GM23338 (cell line): ENCODE measurements around the gene HRAS. TPM values are rescaled to one million over a fixed set of nuclear protein-coding genes. Genes with fewer than 3 reads are reported as not detected.

Experiments
- ATAC-seq: fragments of 200-7000 bp; cut with Tn5 transposase; 3 replicates; pipeline ENCODE4 v1.9.1; 2020
- DNase-seq: peaks from one replicate; pipeline ENCODE4 v3.0.0-alpha.2; 2015; ENCODE audit warnings: low spot score
- H2AFZ ChIP-seq: fragments of 200-600 bp; sonication (generic); 2 replicates; pipeline ENCODE4 v1.8.0; 2016; ENCODE audit warnings: antibody characterized with exemption, mild to moderate bottlenecking, moderate library complexity
- H3F3A ChIP-seq: fragments of 200-600 bp; sonication (generic); replicated peaks from 2 replicates; pipeline ENCODE4 v1.8.0; 2017; ENCODE audit warnings: antibody characterized with exemption, mixed run types, low read depth
- H3K27ac ChIP-seq: fragments of 200-600 bp; sonication (generic); 2 replicates; pipeline ENCODE4 v1.6.1; 2016; ENCODE audit warnings: low read depth
- H3K27me3 ChIP-seq: fragments of 200-600 bp; sonication (generic); 2 replicates; pipeline ENCODE4 v1.8.0; 2016; ENCODE audit warnings: mild to moderate bottlenecking, mixed run types, moderate library complexity; ENCODE audit not compliant: insufficient read depth
- H3K36me3 ChIP-seq: fragments of 200-600 bp; sonication (generic); 2 replicates; pipeline ENCODE4 v1.8.0; 2016; ENCODE audit warnings: mild to moderate bottlenecking; ENCODE audit not compliant: insufficient read depth
- H3K4me1 ChIP-seq: fragments of 200-600 bp; sonication (generic); 2 replicates; pipeline ENCODE4 v1.8.0; 2016; ENCODE audit warnings: mild to moderate bottlenecking, moderate library complexity; ENCODE audit not compliant: insufficient read depth
- H3K4me2 ChIP-seq: fragments of 200-600 bp; sonication (generic); 2 replicates; pipeline ENCODE4 v1.7.1; 2017; ENCODE audit warnings: mixed run types
- H3K4me3 ChIP-seq: fragments of 200-600 bp; sonication (generic); 2 replicates; pipeline ENCODE4 v1.6.1; 2016; ENCODE audit warnings: mixed run types
- H3K79me2 ChIP-seq: fragments of 200-600 bp; sonication (generic); replicated peaks from 2 replicates; pipeline ENCODE4 v1.8.0; 2017; ENCODE audit warnings: mild to moderate bottlenecking; ENCODE audit not compliant: insufficient read depth
- H3K9me2 ChIP-seq: fragments of 200-600 bp; sonication (generic); 2 replicates; pipeline ENCODE4 v1.8.0; 2017; ENCODE audit not compliant: insufficient read depth
- H4K20me1 ChIP-seq: fragments of 200-600 bp; sonication (generic); replicated peaks from 2 replicates; pipeline ENCODE4 v1.8.0; 2017; ENCODE audit warnings: mild to moderate bottlenecking; ENCODE audit not compliant: insufficient read depth
- H3K27ac Mint-ChIP-seq: 2 replicates; pipeline ENCODE4 v1.8.0; 2020; ENCODE audit warnings: inconsistent platforms, mild to moderate bottlenecking, moderate library complexity, mixed read lengths
- H3K27me3 Mint-ChIP-seq: 3 replicates; pipeline ENCODE4 v1.8.0; 2022; ENCODE audit warnings: low read depth, mild to moderate bottlenecking, moderate library complexity, mixed read lengths, inconsistent platforms; ENCODE audit not compliant: insufficient read depth, poor library complexity
- H3K36me3 Mint-ChIP-seq: 3 replicates; pipeline ENCODE4 v1.8.0; 2021; ENCODE audit warnings: low read depth, mild to moderate bottlenecking, inconsistent platforms, moderate library complexity, mixed read lengths
- H3K4me1 Mint-ChIP-seq: 3 replicates; pipeline ENCODE4 v1.8.0; 2020; ENCODE audit warnings: mild to moderate bottlenecking, inconsistent platforms, mixed read lengths
- H3K4me3 Mint-ChIP-seq: 3 replicates; pipeline ENCODE4 v1.8.0; 2021; ENCODE audit warnings: moderate library complexity, mild to moderate bottlenecking, inconsistent platforms, mixed read lengths
- H3K9me3 Mint-ChIP-seq: 3 replicates; pipeline ENCODE4 v1.8.0; 2020; ENCODE audit warnings: moderate library complexity, mild to moderate bottlenecking, inconsistent platforms, mixed read lengths
- CREB1 ChIP-seq: fragments of 250-450 bp; sonication (Bioruptor Pico); IDR thresholded peaks from 2 replicates; pipeline ENCODE4 v1.5.0; 2020; ENCODE audit warnings: low read depth, mild to moderate bottlenecking, moderate library complexity
- EZH2 ChIP-seq: fragments of 200-600 bp; sonication (generic); IDR thresholded peaks from one replicate; pipeline ENCODE4 v1.8.0; 2017; ENCODE audit warnings: antibody characterized with exemption, mild to moderate bottlenecking, low read depth; ENCODE audit not compliant: unreplicated experiment
- EZH2phosphoT487 ChIP-seq: fragments of 200-600 bp; sonication (generic); IDR thresholded peaks from one replicate; pipeline ENCODE4 v1.8.1; 2018; ENCODE audit warnings: antibody characterized with exemption; ENCODE audit not compliant: unreplicated experiment
- JUNB ChIP-seq: IDR thresholded peaks from one replicate; pipeline ENCODE4 v1.6.1; 2016; ENCODE audit warnings: antibody characterized with exemption; ENCODE audit not compliant: unreplicated experiment
- NANOG ChIP-seq: IDR thresholded peaks from 2 replicates; pipeline ENCODE4 v1.6.1; 2016; ENCODE audit warnings: antibody characterized with exemption, borderline replicate concordance
- POLR2AphosphoS5 ChIP-seq: IDR thresholded peaks from 2 replicates; pipeline ENCODE4 v1.6.1; 2016; ENCODE audit warnings: antibody characterized with exemption, low read depth
- REST ChIP-seq: IDR thresholded peaks from one replicate; pipeline ENCODE4 v1.6.1; 2018; ENCODE audit warnings: antibody characterized with exemption; ENCODE audit not compliant: unreplicated experiment
- STAT1 ChIP-seq: IDR thresholded peaks from one replicate; pipeline ENCODE4 v1.6.1; 2016; ENCODE audit warnings: antibody characterized with exemption; ENCODE audit not compliant: unreplicated experiment
- ZNF114 ChIP-seq: fragments of 250-450 bp; sonication (Bioruptor Pico); IDR thresholded peaks from 2 replicates; pipeline ENCODE4 v1.5.0; 2020; ENCODE audit warnings: mild to moderate bottlenecking, moderate library complexity
- ZNF331 ChIP-seq: fragments of 250-450 bp; sonication (Bioruptor Pico); IDR thresholded peaks from 2 replicates; pipeline ENCODE4 v1.5.0; 2020; ENCODE audit warnings: low read depth, mild to moderate bottlenecking, moderate library complexity
- ZNF462 ChIP-seq: fragments of 250-450 bp; sonication (Bioruptor Pico); IDR thresholded peaks from 2 replicates; pipeline ENCODE4 v1.5.0; 2020; ENCODE audit warnings: mild to moderate bottlenecking, moderate library complexity
- polyA plus RNA-seq: library from polyadenylated mRNA; unstranded; fragments of >200 nt; fragmentation: Nextera tagmentation; extraction: Ambion mirVana; gene quantifications from 2 replicates; pipeline ENCODE4 v1.2.1, GENCODE V29; 2016
- total RNA-seq: library from RNA; depleted of rRNA; stranded (reverse); fragments of >200 nt; shearing (Covaris generic); gene quantifications from 2 replicates; pipeline ENCODE4 v1.2.3, GENCODE V29; 2014
- TF ChIP-seq, protein P1 (sequence below), 2 experiments: fragments of 200-600 bp in 1 of 2; sonication (generic) in 1 of 2; conservative IDR thresholded peaks; 2 replicates each; pipeline versions ENCODE4 v1.5.1 to v1.6.1; 2016 to 2017; ENCODE audit warnings: antibody characterized with exemption in 2 of 2, low read depth in 2 of 2, mild to moderate bottlenecking in 2 of 2, moderate library complexity in 1 of 2

Gene HRAS
- total and polyA plus RNA-seq, 2 experiments from 2014 or later = 37.9 to 48.7 TPM

GRCh38 chr11:553988-554340, 18.6 kb upstream of the HRAS start:
- H3K9me3 Mint-ChIP-seq = peaks cover 2% of the 10 kb centered on the region; the same call in 1 of the 3 replicates
- TF ChIP-seq STAT1 (no peak), ZNF331 (CRISPR knock-in tag) (no peak), NANOG (no peak), CREB1 (no peak), REST (no peak), ZNF462 (no peak), EZH2 (no peak), POLR2AphosphoS5 (no peak), EZH2phosphoT487 (no peak), JUNB (no peak), ZNF114 (CRISPR knock-in tag) (no peak)
- TF ChIP-seq, protein P1, sequence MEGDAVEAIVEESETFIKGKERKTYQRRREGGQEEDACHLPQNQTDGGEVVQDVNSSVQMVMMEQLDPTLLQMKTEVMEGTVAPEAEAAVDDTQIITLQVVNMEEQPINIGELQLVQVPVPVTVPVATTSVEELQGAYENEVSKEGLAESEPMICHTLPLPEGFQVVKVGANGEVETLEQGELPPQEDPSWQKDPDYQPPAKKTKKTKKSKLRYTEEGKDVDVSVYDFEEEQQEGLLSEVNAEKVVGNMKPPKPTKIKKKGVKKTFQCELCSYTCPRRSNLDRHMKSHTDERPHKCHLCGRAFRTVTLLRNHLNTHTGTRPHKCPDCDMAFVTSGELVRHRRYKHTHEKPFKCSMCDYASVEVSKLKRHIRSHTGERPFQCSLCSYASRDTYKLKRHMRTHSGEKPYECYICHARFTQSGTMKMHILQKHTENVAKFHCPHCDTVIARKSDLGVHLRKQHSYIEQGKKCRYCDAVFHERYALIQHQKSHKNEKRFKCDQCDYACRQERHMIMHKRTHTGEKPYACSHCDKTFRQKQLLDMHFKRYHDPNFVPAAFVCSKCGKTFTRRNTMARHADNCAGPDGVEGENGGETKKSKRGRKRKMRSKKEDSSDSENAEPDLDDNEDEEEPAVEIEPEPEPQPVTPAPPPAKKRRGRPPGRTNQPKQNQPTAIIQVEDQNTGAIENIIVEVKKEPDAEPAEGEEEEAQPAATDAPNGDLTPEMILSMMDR (conservative IDR thresholded peaks at IDR 0.05; ENCODE audit: low read depth in 2 of 2) = no peak
- Histone ChIP-seq H3K27me3 (peaks cover 28% of the 10 kb centered on the region), H3K79me2 (no peaks in the 10 kb centered on the region), H3K4me2 (peak overlapping the region; percentile 87), H3K4me1 (peaks cover 5% of the 10 kb centered on the region; the same call in 1 of the 2 replicates), H3K36me3 (no peaks in the 10 kb centered on the region), H3K27ac (no peak overlapping the region), H2AFZ (no peak overlapping the region), H3F3A (0 out of 2 replicates have a peak, but pooled peaks cover 7% of the 10 kb centered on the region), H3K9me2 (no peaks in the 10 kb centered on the region), H4K20me1 (no peaks in the 10 kb centered on the region), H3K4me3 (no peak overlapping the region)
- no peaks in the 10 kb centered on the region for H3K36me3 Mint-ChIP-seq
- ATAC-seq (no peak), DNase-seq (no peak)
- peaks cover 6% of the 10 kb centered on the region; the same call in 2 of the 3 replicates for H3K4me1 Mint-ChIP-seq
- no peak overlapping the region for H3K27ac Mint-ChIP-seq
- H3K27me3 Mint-ChIP-seq = peaks cover 21% of the 10 kb centered on the region
- no peak overlapping the region for H3K4me3 Mint-ChIP-seq
